Cardiac fibroblast (primary cell): ENCODE data around the gene TOP3B.

Experiments used
- DNase-seq, 2 donors: peaks; one replicate each; pipeline versions ENCODE4 v3.0.0 to v3.0.0-alpha.2; 2010; ENCODE audit warnings: low read depth in 2 of 2
- H3K4me3 ChIP-seq, 2 donors: replicated peaks in 1 of 2; 1 replicate in 1 of 2; 2 replicates in 1 of 2; pipeline ENCODE4 v1.5.1; 2011; ENCODE audit warnings: low read depth in 2 of 2, low read length in 2 of 2, mild to moderate bottlenecking in 2 of 2, moderate library complexity in 1 of 2
- CTCF ChIP-seq: IDR thresholded peaks from one replicate; pipeline ENCODE4 v1.5.1; 2011; ENCODE audit warnings: low read depth, mild to moderate bottlenecking, low read length, inconsistent platforms

TOP3B gene

GRCh38 chr22:21980547-21980946 is 2.0 kb downstream of the TOP3B start:
- no peak for DNase-seq
- TF ChIP-seq CTCF, result no peak
- H3K4me3 ChIP-seq, result no peak overlapping the region

- TF ChIP-seq CTCF, result no peak
- H3K4me3 ChIP-seq, result no peak overlapping the region
- no peak for DNase-seq
Measured at GRCh38 chr22:21978564-21979386, 3.8 kb downstream of the TOP3B start.

- H3K4me3 ChIP-seq, result no peak overlapping the region
- no peak for DNase-seq
- no peak for TF ChIP-seq CTCF
Measured at GRCh38 chr22:21977814-21978213, 4.8 kb downstream of the TOP3B start.

- no peak overlapping the region for H3K4me3 ChIP-seq
- TF ChIP-seq CTCF, result no peak
- no peak for DNase-seq
Measured at GRCh38 chr22:21975854-21976345, 6.7 kb downstream of the TOP3B start.

GRCh38 chr22:21975273-21975672 is 7.3 kb downstream of the TOP3B start:
- no peak for DNase-seq
- no peak overlapping the region for H3K4me3 ChIP-seq
- TF ChIP-seq CTCF, result no peak

GRCh38 chr22:21974058-21974649 is 8.4 kb downstream of the TOP3B start:
- TF ChIP-seq CTCF, result no peak
- no peak for DNase-seq
- no peak overlapping the region for H3K4me3 ChIP-seq
